Fibroblast of lung (primary cell): ENCODE measurements around the gene FNBP1L. TPM values are rescaled to one million over a fixed set of nuclear protein-coding genes. Genes with fewer than 3 reads are reported as not detected.

Experiments used
- DNase-seq, 2 donors: peaks; one replicate each; pipeline versions ENCODE4 v3.0.0 to v3.0.0-alpha.2; 2010; ENCODE audit warnings: low read depth in 2 of 2
- H2AFZ ChIP-seq: 2 replicates; pipeline ENCODE4 v1.5.1; 2012; ENCODE audit warnings: low read length, control low read depth, inconsistent platforms
- H3K27ac ChIP-seq: 2 replicates; pipeline ENCODE4 v1.5.1; 2011; ENCODE audit warnings: low read length, control low read depth; ENCODE audit not compliant: insufficient read depth
- H3K27me3 ChIP-seq: 2 replicates; pipeline ENCODE4 v1.5.1; 2011; ENCODE audit warnings: mild to moderate bottlenecking, low read length; ENCODE audit not compliant: control insufficient read depth, insufficient read depth
- H3K36me3 ChIP-seq: 2 replicates; pipeline ENCODE4 v1.5.1; 2011; ENCODE audit warnings: low read length; ENCODE audit not compliant: control insufficient read depth, insufficient read depth
- H3K4me1 ChIP-seq: 2 replicates; pipeline ENCODE4 v1.5.1; 2011; ENCODE audit warnings: low read length; ENCODE audit not compliant: control insufficient read depth, insufficient read depth; ENCODE audit errors: extremely low read depth
- H3K4me2 ChIP-seq: 2 replicates; pipeline ENCODE4 v1.5.1; 2011; ENCODE audit warnings: low read length, control low read depth; ENCODE audit not compliant: insufficient read depth; ENCODE audit errors: extremely low read depth
- H3K4me3 ChIP-seq, 4 experiments: fragments of 200-600 bp in 1 of 4; sonication (generic) in 1 of 4; replicated peaks in 1 of 4; 2 replicates each; pipeline ENCODE4 v1.5.1; 2011 to 2016; ENCODE audit warnings: low read length in 4 of 4, low read depth in 3 of 4, mild to moderate bottlenecking in 3 of 4, control low read depth in 2 of 4, inconsistent platforms in 1 of 4, mixed read lengths in 1 of 4; ENCODE audit not compliant: insufficient read depth in 1 of 4; ENCODE audit errors: control extremely low read depth in 1 of 4
- H3K79me2 ChIP-seq: 2 replicates; pipeline ENCODE4 v1.5.1; 2012; ENCODE audit warnings: mild to moderate bottlenecking, low read length, inconsistent platforms; ENCODE audit not compliant: control insufficient read depth, insufficient read depth
- H3K9ac ChIP-seq: 2 replicates; pipeline ENCODE4 v1.5.1; 2011; ENCODE audit warnings: mild to moderate bottlenecking, low read length, control low read depth; ENCODE audit not compliant: insufficient read depth
- H3K9me3 ChIP-seq: 2 replicates; pipeline ENCODE4 v1.5.1; 2012; ENCODE audit warnings: low read depth, low read length; ENCODE audit not compliant: control insufficient read depth, insufficient read depth
- H4K20me1 ChIP-seq: 2 replicates; pipeline ENCODE4 v1.5.1; 2011; ENCODE audit warnings: low read length; ENCODE audit not compliant: control insufficient read depth, insufficient read depth; ENCODE audit errors: extremely low read depth
- EZH2 ChIP-seq: IDR thresholded peaks from 2 replicates; pipeline ENCODE4 v1.5.1; 2012; ENCODE audit warnings: low read length, control low read depth, mild to moderate bottlenecking; ENCODE audit errors: missing control alignments
- polyA plus RNA-seq, 2 donors: library from polyadenylated mRNA; depleted of rRNA in 1 of 2; stranded (reverse) in 1 of 2; unstranded in 1 of 2; fragments of >200 nt; gene quantifications; 2 replicates each; pipeline ENCODE4 v1.2.1, GENCODE V29; 2011 to 2012; ENCODE audit warnings: missing spikeins in 1 of 2
- total RNA-seq: library from RNA; depleted of rRNA; stranded (reverse); fragments of >200 nt; gene quantifications from 2 replicates; pipeline ENCODE4 v1.2.1, GENCODE V29; 2014
- TF ChIP-seq, protein P1 (sequence below), 2 donors: IDR thresholded peaks in 1 of 2; conservative IDR thresholded peaks in 1 of 2; 1 replicate in 1 of 2; 2 replicates in 1 of 2; pipeline ENCODE4 v1.5.1; 2011 to 2012; ENCODE audit warnings: low read length in 2 of 2, control low read depth in 1 of 2, inconsistent platforms in 1 of 2, low read depth in 1 of 2, mild to moderate bottlenecking in 1 of 2

The FNBP1L gene
- total and polyA plus RNA-seq, 2 donors (not counting 1 experiment from before 2014, with no cell fraction given): 3.0 to 4.1 TPM

DNA sequence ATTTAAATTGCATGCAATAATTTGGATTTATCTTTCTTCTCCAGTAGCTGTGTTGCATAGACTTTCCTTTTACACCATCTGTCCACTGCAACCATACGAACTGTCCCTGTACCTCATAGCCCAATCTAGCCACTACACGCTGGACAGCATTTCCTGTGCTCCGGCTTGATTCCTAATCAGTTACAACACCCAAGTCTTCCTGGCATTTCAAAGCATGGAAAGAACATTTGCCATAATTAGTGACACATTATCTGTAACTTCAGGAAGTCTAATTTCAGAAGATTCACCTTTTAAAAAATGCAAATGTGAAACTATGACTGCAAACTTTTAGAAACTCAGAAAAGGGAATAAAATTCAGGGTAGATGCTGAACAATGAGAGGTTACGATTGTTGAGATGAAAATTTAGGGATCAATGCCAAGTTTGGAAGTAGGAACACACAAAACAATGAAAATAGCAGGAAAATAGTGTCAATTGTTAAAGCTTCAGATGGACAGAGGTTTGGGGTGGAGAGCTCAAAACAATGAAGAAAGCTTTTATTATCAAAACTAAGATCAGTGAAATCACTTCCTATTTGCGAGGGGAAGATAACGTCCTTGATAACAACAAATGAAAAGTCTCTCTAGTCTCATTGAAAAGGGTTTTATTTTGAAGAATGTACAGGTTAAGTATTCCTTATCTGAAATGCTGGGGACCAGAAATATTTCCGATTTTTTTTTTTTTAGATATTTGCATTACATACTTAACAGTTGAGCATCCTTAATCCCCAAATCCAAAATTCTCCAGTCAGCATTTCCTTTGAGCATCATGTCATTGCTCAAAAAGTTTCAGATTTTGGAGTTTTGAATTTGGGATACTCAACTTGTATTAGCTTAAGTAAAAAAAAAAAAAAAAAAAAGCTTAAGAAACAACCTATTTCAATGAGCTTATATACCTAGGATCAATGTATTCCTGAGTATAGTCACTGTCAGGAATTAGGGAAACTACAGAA is 107.3 kb downstream of the FNBP1L start:
- Histone ChIP-seq H2AFZ (no peak overlapping the region), H3K27ac (no peak overlapping the region), H3K79me2 (no peaks in the 10 kb centered on the region), H3K36me3 (peaks cover 4% of the 10 kb centered on the region), H4K20me1 (no peaks in the 10 kb centered on the region), H3K4me2 (no peak overlapping the region), H3K9ac (no peak overlapping the region), H3K4me3 (no peak overlapping the region), H3K4me1 (no peaks in the 10 kb centered on the region), H3K27me3 (no peaks in the 10 kb centered on the region), H3K9me3 (no peaks in the 10 kb centered on the region)
- TF ChIP-seq, protein P1, sequence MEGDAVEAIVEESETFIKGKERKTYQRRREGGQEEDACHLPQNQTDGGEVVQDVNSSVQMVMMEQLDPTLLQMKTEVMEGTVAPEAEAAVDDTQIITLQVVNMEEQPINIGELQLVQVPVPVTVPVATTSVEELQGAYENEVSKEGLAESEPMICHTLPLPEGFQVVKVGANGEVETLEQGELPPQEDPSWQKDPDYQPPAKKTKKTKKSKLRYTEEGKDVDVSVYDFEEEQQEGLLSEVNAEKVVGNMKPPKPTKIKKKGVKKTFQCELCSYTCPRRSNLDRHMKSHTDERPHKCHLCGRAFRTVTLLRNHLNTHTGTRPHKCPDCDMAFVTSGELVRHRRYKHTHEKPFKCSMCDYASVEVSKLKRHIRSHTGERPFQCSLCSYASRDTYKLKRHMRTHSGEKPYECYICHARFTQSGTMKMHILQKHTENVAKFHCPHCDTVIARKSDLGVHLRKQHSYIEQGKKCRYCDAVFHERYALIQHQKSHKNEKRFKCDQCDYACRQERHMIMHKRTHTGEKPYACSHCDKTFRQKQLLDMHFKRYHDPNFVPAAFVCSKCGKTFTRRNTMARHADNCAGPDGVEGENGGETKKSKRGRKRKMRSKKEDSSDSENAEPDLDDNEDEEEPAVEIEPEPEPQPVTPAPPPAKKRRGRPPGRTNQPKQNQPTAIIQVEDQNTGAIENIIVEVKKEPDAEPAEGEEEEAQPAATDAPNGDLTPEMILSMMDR (conservative IDR thresholded peaks at IDR 0.05 in 1 of 2, IDR thresholded peaks at IDR 0.05 in 1 of 2; ENCODE audit: low read depth in 1 of 2, low read length in 2 of 2): no peak
- no peak for TF ChIP-seq EZH2
- DNase-seq: no peak

GRCh38 chr1:93556291-93556690 is 108.4 kb downstream of the FNBP1L start:
- no peaks in the 10 kb centered on the region for H4K20me1 ChIP-seq
- no peaks in the 10 kb centered on the region for H3K27me3 ChIP-seq
- no peak overlapping the region for H3K9ac ChIP-seq
- H3K4me3 ChIP-seq: no peak overlapping the region
- H3K9me3 ChIP-seq: no peaks in the 10 kb centered on the region
- no peaks in the 10 kb centered on the region for H3K79me2 ChIP-seq
- TF ChIP-seq, protein P1 (conservative IDR thresholded peaks at IDR 0.05 in 1 of 2, IDR thresholded peaks at IDR 0.05 in 1 of 2; ENCODE audit: low read depth in 1 of 2, low read length in 2 of 2): no peak
- TF ChIP-seq EZH2: no peak
- H2AFZ ChIP-seq: no peak overlapping the region
- no peak overlapping the region for H3K27ac ChIP-seq
- no peak for DNase-seq
- H3K36me3 ChIP-seq: peaks cover 7% of the 10 kb centered on the region
- H3K4me1 ChIP-seq: no peaks in the 10 kb centered on the region
- no peak overlapping the region for H3K4me2 ChIP-seq

- H2AFZ ChIP-seq: no peak overlapping the region
These were observed 111.1 kb downstream of the FNBP1L start for GRCh38 chr1:93559045-93559444.

More at GRCh38 chr1:93559045-93559444, 111.1 kb downstream of the FNBP1L start:
- H3K27ac ChIP-seq: no peak overlapping the region
- H3K4me2 ChIP-seq: no peak overlapping the region
- no peak for DNase-seq
- H4K20me1 ChIP-seq: no peaks in the 10 kb centered on the region
- no peak overlapping the region for H3K9ac ChIP-seq
- no peak overlapping the region for H3K4me3 ChIP-seq
- TF ChIP-seq EZH2: no peak
- TF ChIP-seq, protein P1 (conservative IDR thresholded peaks at IDR 0.05 in 1 of 2, IDR thresholded peaks at IDR 0.05 in 1 of 2; ENCODE audit: low read depth in 1 of 2, low read length in 2 of 2): no peak
- H3K79me2 ChIP-seq: no peaks in the 10 kb centered on the region
- H3K27me3 ChIP-seq: no peaks in the 10 kb centered on the region
- H3K4me1 ChIP-seq: no peaks in the 10 kb centered on the region
- no peaks in the 10 kb centered on the region for H3K9me3 ChIP-seq
- H3K36me3 ChIP-seq: peaks cover 7% of the 10 kb centered on the region
